GM12801 (cell line): ENCODE results near the gene CALML6.
A peak's percentile ranks its signal among the peaks of the same experiment; 100 is the strongest.

ENCODE experiments used
- CTCF ChIP-seq: IDR thresholded peaks from one replicate; pipeline ENCODE4 v1.5.1; 2011; ENCODE audit warnings: control low read depth; ENCODE audit not compliant: insufficient read length; ENCODE audit errors: extremely low read depth

Gene CALML6

GRCh38 chr1:1900883-1901640, 14.0 kb upstream of the CALML6 start:
- no peak for TF ChIP-seq CTCF

GRCh38 chr1:1901641-1902294, 13.3 kb upstream of the CALML6 start:
- TF ChIP-seq CTCF: no peak

- no peak for TF ChIP-seq CTCF
Measured at GRCh38 chr1:1903224-1903623, 11.8 kb upstream of the CALML6 start.

GRCh38 chr1:1906185-1907097, 8.6 kb upstream of the CALML6 start:
- peak; percentile 91 for TF ChIP-seq CTCF

- TF ChIP-seq CTCF: no peak
Measured at GRCh38 chr1:1907098-1907736, 7.8 kb upstream of the CALML6 start.

GRCh38 chr1:1908506-1908791, 6.6 kb upstream of the CALML6 start:
- no peak for TF ChIP-seq CTCF

GRCh38 chr1:1910033-1910465, 5.0 kb upstream of the CALML6 start:
- TF ChIP-seq CTCF: no peak
